Upper lobe of right lung (tissue), 1 donor: Measurements from ENCODE around the gene GLRX3. TPM values are rescaled to one million over a fixed set of nuclear protein-coding genes. Genes with fewer than 3 reads are reported as not detected.

Experiments
- ATAC-seq: fragments of 200-7000 bp; cut with Tn5 transposase; one replicate; pipeline ENCODE4 v1.9.1; 2020; ENCODE audit warnings: mild to moderate bottlenecking, moderate library complexity
- DNase-seq: peaks from one replicate; pipeline ENCODE4 v3.0.0-alpha.2; 2020
- H3K27ac ChIP-seq: fragments of 200-600 bp; one replicate; pipeline ENCODE4 v1.8.0; 2022
- H3K27me3 ChIP-seq: fragments of 200-600 bp; one replicate; pipeline ENCODE4 v1.8.0; 2022; ENCODE audit warnings: mild to moderate bottlenecking
- H3K36me3 ChIP-seq: fragments of 200-600 bp; one replicate; pipeline ENCODE4 v1.8.0; 2022
- H3K4me1 ChIP-seq: fragments of 200-600 bp; one replicate; pipeline ENCODE4 v1.8.0; 2022
- H3K4me3 ChIP-seq: fragments of 200-600 bp; one replicate; pipeline ENCODE4 v1.8.0; 2022; ENCODE audit warnings: mild to moderate bottlenecking
- H3K9me3 ChIP-seq: fragments of 200-600 bp; one replicate; pipeline ENCODE4 v1.8.0; 2022
- CTCF ChIP-seq: fragments of 200-600 bp; IDR thresholded peaks from one replicate; pipeline ENCODE4 v1.8.0; 2022; ENCODE audit warnings: antibody characterized with exemption
- intact Hi-C: fragments of 100-400 bp; cut with DNase I; formaldehyde crosslinking; loops from one replicate; pipeline ENCODE4 v1.11.0; 2022
- total RNA-seq: library from RNA; stranded (reverse); fragmentation: NEBNext Ultra II Directional; extraction: Animal tissue kit (Norgen Biotek cat#: 25700); gene quantifications from one replicate; pipeline ENCODE4 v1.2.1, GENCODE V29; 2021
- donor health status: DM: no; HTN: yes; CAD: no; lungs with severe emphysema.

GLRX3 gene
- total RNA-seq, 1 donor from 2014 or later: 53.1 TPM

- no peak for TF ChIP-seq CTCF
- Histone ChIP-seq H3K4me1 (no peaks in the 10 kb centered on the region), H3K27me3 (no peaks in the 10 kb centered on the region), H3K9me3 (no peaks in the 10 kb centered on the region), H3K27ac (no peak overlapping the region), H3K36me3 (no peaks in the 10 kb centered on the region), H3K4me3 (no peak overlapping the region)
- peak; percentile 40 for DNase-seq
- no peak for ATAC-seq
- intact Hi-C loops: no loop called here
These were observed 77.3 kb downstream of the GLRX3 start for GRCh38 chr10:130213286-130214080.

GRCh38 chr10:130214431-130214830 lies 78.2 kb downstream of the GLRX3 start:
- H3K27me3 ChIP-seq: no peaks in the 10 kb centered on the region
- DNase-seq (peak; percentile 25), ATAC-seq (no peak)
- no peak for TF ChIP-seq CTCF
- H3K9me3 ChIP-seq: no peaks in the 10 kb centered on the region
- H3K27ac ChIP-seq: no peak overlapping the region
- H3K4me1 ChIP-seq: no peaks in the 10 kb centered on the region
- intact Hi-C loops: no loop called here
- H3K4me3 ChIP-seq: no peak overlapping the region
- H3K36me3 ChIP-seq: no peaks in the 10 kb centered on the region

GRCh38 chr10:130215151-130215930 lies 79.2 kb downstream of the GLRX3 start:
- H3K27me3 ChIP-seq: no peaks in the 10 kb centered on the region
- H3K4me3 ChIP-seq: no peak overlapping the region
- no peaks in the 10 kb centered on the region for H3K36me3 ChIP-seq
- DNase-seq (peak; percentile 54), ATAC-seq (no peak)
- TF ChIP-seq CTCF: no peak
- no peaks in the 10 kb centered on the region for H3K4me1 ChIP-seq
- H3K9me3 ChIP-seq: no peaks in the 10 kb centered on the region
- H3K27ac ChIP-seq: no peak overlapping the region
- intact Hi-C loops: no loop called here

GRCh38 chr10:130215931-130216231 lies 79.7 kb downstream of the GLRX3 start:
- DNase-seq (no peak), ATAC-seq (no peak)
- no peaks in the 10 kb centered on the region for H3K4me1 ChIP-seq
- H3K27me3 ChIP-seq: no peaks in the 10 kb centered on the region
- H3K36me3 ChIP-seq: no peaks in the 10 kb centered on the region
- intact Hi-C loops: no loop called here
- H3K4me3 ChIP-seq: no peak overlapping the region
- H3K9me3 ChIP-seq: no peaks in the 10 kb centered on the region
- TF ChIP-seq CTCF: no peak
- H3K27ac ChIP-seq: no peak overlapping the region

GRCh38 chr10:130218181-130218641 lies 82.0 kb downstream of the GLRX3 start:
- intact Hi-C loops: no loop called here
- Histone ChIP-seq H3K36me3 (no peaks in the 10 kb centered on the region), H3K27ac (no peak overlapping the region), H3K9me3 (no peaks in the 10 kb centered on the region), H3K27me3 (no peaks in the 10 kb centered on the region), H3K4me3 (no peak overlapping the region), H3K4me1 (no peaks in the 10 kb centered on the region)
- no peak for TF ChIP-seq CTCF
- DNase-seq: peak; percentile 49
- ATAC-seq: no peak
